ENCODE data around the gene HOXB9. TPM values are rescaled to one million over a fixed set of nuclear protein-coding genes. Genes with fewer than 3 reads are reported as not detected.

The HOXB9 gene
- total and polyA plus RNA-seq, 8 donors = 0.09 to 0.61 (median 0.15) TPM; not detected in 2

DNA sequence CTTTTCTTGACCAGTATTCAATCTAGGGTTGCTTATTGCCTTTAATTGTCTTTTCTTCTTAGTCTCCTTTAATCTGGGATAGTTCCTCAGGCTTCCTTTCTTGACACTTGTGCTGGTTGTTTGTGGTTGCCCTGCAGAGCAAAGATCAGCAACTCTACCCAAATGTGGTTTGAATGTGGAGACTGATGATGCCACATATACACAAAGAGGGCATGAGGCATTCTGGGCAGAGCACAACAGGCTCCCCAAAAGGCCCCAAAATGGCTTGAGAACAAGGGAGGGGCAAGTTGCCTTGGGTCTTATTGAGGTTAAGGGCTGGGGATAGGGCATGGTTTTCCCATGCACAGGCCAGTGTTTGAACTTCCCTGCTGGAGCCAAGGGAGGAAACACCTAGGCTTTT lies 29.8 kb upstream of the HOXB9 start:
- intact Hi-C loops (cut with DNase I) = no loop called here
- H3K9me3 ChIP-seq = no peaks in the 10 kb centered on the region
- H3K4me3 ChIP-seq = no peak overlapping the region
- no peaks in the 10 kb centered on the region for H3K4me1 ChIP-seq
- no peak for ATAC-seq
- no peak for DNase-seq
- H3K27ac ChIP-seq = no peak overlapping the region
- TF ChIP-seq, protein P1, sequence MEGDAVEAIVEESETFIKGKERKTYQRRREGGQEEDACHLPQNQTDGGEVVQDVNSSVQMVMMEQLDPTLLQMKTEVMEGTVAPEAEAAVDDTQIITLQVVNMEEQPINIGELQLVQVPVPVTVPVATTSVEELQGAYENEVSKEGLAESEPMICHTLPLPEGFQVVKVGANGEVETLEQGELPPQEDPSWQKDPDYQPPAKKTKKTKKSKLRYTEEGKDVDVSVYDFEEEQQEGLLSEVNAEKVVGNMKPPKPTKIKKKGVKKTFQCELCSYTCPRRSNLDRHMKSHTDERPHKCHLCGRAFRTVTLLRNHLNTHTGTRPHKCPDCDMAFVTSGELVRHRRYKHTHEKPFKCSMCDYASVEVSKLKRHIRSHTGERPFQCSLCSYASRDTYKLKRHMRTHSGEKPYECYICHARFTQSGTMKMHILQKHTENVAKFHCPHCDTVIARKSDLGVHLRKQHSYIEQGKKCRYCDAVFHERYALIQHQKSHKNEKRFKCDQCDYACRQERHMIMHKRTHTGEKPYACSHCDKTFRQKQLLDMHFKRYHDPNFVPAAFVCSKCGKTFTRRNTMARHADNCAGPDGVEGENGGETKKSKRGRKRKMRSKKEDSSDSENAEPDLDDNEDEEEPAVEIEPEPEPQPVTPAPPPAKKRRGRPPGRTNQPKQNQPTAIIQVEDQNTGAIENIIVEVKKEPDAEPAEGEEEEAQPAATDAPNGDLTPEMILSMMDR (IDR thresholded peaks at IDR 0.05) = no peak
- peaks cover 0 to 63% of the 10 kb centered on the region in 2 donors for H3K27me3 ChIP-seq
- no peaks in the 10 kb centered on the region for H3K36me3 ChIP-seq

DNA sequence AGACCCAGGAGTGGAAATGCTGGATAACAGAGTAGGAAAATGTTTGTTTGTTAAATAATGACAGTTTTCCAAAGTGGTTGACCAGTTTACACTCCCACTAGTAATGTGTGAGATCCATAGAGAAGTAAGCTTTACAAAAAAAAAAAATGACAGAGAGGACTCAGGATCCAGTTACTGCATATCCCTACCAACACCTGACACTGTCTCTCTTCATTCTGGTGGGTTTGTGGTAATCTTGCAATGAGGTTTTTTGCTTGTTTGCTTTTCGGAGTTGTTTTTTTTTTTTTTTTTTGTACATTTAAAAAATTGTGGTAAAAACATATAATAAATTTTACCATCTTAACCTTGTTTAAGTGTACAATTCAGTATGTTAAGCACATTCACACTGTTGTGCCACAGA lies 23.6 kb upstream of the HOXB9 start:
- TF ChIP-seq, protein P1 (IDR thresholded peaks at IDR 0.05) = no peak
- intact Hi-C loops (cut with DNase I) = no loop called here
- H3K27ac ChIP-seq = no peak overlapping the region
- H3K4me1 ChIP-seq = peaks cover 0 to 14% of the 10 kb centered on the region in 2 donors
- no peak overlapping the region for H3K4me3 ChIP-seq
- no peaks in the 10 kb centered on the region for H3K36me3 ChIP-seq
- ATAC-seq (no peak), DNase-seq (no peak)
- H3K27me3 ChIP-seq = peaks cover 49 to 93% of the 10 kb centered on the region in 2 donors
- no peaks in the 10 kb centered on the region for H3K9me3 ChIP-seq

DNA sequence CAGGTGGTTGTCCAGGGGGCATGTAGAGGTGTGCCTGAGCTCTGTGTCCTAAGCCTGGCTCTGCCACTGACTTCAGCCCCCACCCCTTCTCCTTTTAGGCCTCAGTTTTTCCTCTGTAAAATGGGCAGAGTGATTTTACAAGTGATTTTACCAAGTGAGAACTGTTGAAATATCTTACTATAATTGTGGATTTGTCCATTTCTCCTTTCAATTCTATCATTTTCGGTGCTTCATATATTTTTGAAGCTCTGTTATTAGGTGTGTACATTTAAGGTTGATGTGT lies 21.7 kb upstream of the HOXB9 start:
- no peak overlapping the region for H3K27ac ChIP-seq
- H3K36me3 ChIP-seq = no peaks in the 10 kb centered on the region
- DNase-seq = no peak
- intact Hi-C loops (cut with DNase I) = no loop called here
- ATAC-seq = no peak
- H3K9me3 ChIP-seq = no peaks in the 10 kb centered on the region
- peaks cover 66 to 99% of the 10 kb centered on the region in 2 donors for H3K27me3 ChIP-seq
- H3K4me1 ChIP-seq = peaks cover 0 to 14% of the 10 kb centered on the region in 2 donors
- TF ChIP-seq, protein P1 (IDR thresholded peaks at IDR 0.05) = no peak
- no peak overlapping the region for H3K4me3 ChIP-seq

DNA sequence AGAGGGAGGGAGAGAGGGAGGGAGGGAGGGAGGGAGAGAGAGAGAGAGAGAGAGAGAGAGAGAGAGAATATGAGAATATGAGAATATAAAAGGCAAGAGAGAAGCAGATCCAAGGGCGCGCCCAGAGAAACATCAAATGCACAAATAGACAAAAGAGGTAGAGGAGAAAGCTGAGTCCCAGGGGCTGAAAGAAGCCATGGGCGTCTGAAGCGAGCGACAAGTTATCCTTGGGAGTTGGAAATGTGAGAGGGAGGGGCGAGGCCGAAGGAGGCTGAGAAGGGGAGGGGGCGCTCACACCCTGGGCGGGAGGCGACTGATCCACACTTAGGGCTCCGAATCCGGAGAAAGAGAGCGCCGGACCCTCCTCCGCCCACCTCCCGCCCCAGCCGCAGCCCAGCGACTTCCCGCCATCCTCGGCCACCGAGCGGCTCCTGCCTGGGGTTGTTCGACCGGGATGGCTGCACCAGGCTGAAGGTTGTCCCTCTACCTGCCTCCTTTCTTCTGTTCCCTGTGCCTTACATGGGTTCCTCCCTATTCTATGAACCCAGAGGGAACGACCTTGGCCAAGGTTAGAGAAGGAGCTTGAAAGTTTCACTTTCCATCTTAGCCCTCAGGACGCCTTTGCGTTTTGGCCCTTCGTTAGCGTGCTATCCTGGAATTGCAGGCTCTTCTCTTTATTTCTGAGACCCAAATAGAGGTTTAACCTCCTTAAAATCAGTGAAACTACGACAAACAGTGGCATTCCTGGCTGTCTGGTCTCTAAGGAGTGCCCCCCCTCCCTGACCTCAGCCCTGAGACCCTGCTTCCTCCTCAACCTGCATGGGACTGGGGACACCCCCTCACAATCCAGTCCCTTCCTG lies 21.2 kb upstream of the HOXB9 start:
- TF ChIP-seq, protein P1 (IDR thresholded peaks at IDR 0.05) = no peak
- Histone ChIP-seq H3K36me3 (no peaks in the 10 kb centered on the region), H3K27me3 (peaks cover 72 to 100% of the 10 kb centered on the region in 2 donors), H3K4me3 (peak overlapping the region; percentile 13 to 34), H3K27ac (no peak overlapping the region), H3K4me1 (peaks cover 0 to 14% of the 10 kb centered on the region in 2 donors), H3K9me3 (no peaks in the 10 kb centered on the region)
- intact Hi-C loops (cut with DNase I) = no loop called here
- DNase-seq (peak in 1 of 4 donors; percentile 77), ATAC-seq (peak; percentile 22)

DNA sequence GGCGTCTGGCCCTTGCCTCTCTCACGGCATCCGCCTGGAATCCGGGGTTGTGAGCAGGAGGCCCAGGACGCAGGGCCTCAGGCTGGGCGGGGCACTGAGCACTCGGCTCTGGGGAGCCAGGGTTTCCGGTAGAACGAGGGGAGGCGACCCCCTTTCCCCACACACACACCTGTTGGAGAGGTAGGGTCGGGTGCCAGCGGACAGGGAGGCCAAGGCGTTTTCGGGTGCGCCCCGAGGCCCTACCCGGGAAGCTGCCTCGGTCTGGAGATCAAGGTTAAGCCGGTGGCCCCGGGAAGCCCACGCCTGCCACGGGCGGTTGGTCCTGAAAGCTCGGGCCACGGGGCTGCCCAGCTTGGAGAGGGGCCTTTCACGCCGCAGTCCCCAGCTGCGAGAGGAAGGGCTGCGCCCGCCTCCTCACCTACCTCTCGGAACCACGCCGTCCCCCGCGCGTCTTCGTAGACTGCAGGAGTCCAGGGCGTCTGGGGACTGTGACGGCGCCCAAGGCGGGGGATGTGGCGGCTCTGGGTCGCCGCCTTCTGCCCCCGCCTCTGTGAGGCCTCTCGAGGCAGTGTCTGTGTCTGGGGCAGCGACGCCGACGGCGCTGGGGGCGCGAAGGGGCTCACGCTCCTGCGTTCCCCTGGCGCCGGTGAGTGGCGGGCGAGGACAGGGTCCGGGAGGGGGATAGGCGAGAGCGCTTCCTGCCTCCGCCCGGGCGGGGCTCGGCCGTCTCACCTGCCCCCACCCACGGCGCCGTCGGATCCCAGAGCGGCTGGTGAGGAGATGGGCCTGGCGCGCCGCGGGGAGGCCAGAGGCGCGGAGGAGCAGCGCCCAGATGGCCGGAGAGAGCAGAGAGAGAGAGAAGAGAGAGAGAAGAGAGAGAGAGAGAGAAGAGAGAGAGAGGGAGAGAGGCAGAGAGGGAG lies 20.3 kb upstream of the HOXB9 start:
- no peak overlapping the region for H3K27ac ChIP-seq
- H3K9me3 ChIP-seq = no peaks in the 10 kb centered on the region
- TF ChIP-seq, protein P1 (IDR thresholded peaks at IDR 0.05) = no peak
- H3K4me1 ChIP-seq = peaks cover 0 to 14% of the 10 kb centered on the region in 2 donors
- ATAC-seq = no peak
- no peaks in the 10 kb centered on the region for H3K36me3 ChIP-seq
- peak overlapping the region in 1 of 2 donors; percentile 34 for H3K4me3 ChIP-seq
- intact Hi-C loops (cut with DNase I) = no loop called here
- H3K27me3 ChIP-seq = peaks cover 81 to 100% of the 10 kb centered on the region in 2 donors
- DNase-seq = peak in 1 of 4 donors; percentile 77
